Liver (tissue), 3 donors: ENCODE results near the gene MEIOB.

ENCODE experiments used
- CTCF ChIP-seq: fragments of 150-350 bp; IDR thresholded peaks from 2 replicates; pipeline ENCODE4 v1.5.1; 2017; ENCODE audit warnings: improper control_type of control experiment, low read depth, low read length; ENCODE audit not compliant: missing input control
- SP1 ChIP-seq: IDR thresholded peaks from 2 replicates; pipeline ENCODE4 v1.6.1; 2018; ENCODE audit warnings: antibody characterized with exemption, mild to moderate bottlenecking
- TAF1 ChIP-seq: conservative IDR thresholded peaks from 2 replicates; pipeline ENCODE4 v1.6.1; 2016; ENCODE audit warnings: antibody characterized with exemption, mild to moderate bottlenecking
- donor health status: healthy.
- donor health status: healthy.

GRCh38 chr16:1794221-1794871, 77.6 kb downstream of the MEIOB start:
- TF ChIP-seq SP1 (peak; percentile 53), CTCF (no peak), TAF1 (no peak)
